ENCODE measurements around the gene PPP2R2B. TPM values are rescaled to one million over a fixed set of nuclear protein-coding genes. Genes with fewer than 3 reads are reported as not detected.
"Not testable (repeated sequence)": the region's sequence is repeated elsewhere in the genome, so short reads cannot be mapped to it uniquely, and the experiment has no call there.

Gene PPP2R2B
- total RNA-seq, 1 experiment from 2014 or later: 20.3 TPM

DNA sequence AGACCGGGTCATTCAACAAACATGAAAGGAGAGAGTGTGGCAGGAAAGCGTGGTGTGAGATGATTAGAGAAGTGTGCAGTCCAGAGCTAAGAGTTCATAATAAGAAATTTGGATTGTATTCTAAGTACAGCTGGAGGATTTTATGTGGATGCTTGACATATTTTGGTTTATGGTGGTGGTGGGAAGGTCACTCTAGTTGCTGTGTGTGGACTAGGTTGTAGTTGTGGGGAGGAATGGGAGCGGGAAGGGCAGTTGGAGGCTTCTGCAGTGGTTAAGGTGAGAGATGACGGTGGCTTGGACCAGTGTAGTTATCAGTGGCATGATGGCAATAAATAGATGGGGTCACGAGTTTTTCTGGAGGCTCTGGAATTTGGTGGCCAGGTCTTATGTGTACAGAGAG is 316.8 kb downstream of the PPP2R2B start (continued):
- TF ChIP-seq, protein P1, sequence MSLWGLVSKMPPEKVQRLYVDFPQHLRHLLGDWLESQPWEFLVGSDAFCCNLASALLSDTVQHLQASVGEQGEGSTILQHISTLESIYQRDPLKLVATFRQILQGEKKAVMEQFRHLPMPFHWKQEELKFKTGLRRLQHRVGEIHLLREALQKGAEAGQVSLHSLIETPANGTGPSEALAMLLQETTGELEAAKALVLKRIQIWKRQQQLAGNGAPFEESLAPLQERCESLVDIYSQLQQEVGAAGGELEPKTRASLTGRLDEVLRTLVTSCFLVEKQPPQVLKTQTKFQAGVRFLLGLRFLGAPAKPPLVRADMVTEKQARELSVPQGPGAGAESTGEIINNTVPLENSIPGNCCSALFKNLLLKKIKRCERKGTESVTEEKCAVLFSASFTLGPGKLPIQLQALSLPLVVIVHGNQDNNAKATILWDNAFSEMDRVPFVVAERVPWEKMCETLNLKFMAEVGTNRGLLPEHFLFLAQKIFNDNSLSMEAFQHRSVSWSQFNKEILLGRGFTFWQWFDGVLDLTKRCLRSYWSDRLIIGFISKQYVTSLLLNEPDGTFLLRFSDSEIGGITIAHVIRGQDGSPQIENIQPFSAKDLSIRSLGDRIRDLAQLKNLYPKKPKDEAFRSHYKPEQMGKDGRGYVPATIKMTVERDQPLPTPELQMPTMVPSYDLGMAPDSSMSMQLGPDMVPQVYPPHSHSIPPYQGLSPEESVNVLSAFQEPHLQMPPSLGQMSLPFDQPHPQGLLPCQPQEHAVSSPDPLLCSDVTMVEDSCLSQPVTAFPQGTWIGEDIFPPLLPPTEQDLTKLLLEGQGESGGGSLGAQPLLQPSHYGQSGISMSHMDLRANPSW (CRISPR knock-in tag; conservative IDR thresholded peaks at IDR 0.05; ENCODE audit: low read depth): no peak
- TF ChIP-seq ZNF121 (CRISPR knock-in tag; IDR thresholded peaks at IDR 0.05) (no peak), NR3C1 (CRISPR knock-in tag; conservative IDR thresholded peaks at IDR 0.05; ENCODE audit: low read depth) (no peak), FOXP1 (CRISPR knock-in tag; IDR thresholded peaks at IDR 0.05; ENCODE audit: borderline replicate concordance) (no peak), ZBTB21 (CRISPR knock-in tag; IDR thresholded peaks at IDR 0.05; ENCODE audit: borderline replicate concordance) (no peak), CBFB (CRISPR knock-in tag; IDR thresholded peaks at IDR 0.05; ENCODE audit: low read depth) (no peak)
- TF ChIP-seq, protein P2, sequence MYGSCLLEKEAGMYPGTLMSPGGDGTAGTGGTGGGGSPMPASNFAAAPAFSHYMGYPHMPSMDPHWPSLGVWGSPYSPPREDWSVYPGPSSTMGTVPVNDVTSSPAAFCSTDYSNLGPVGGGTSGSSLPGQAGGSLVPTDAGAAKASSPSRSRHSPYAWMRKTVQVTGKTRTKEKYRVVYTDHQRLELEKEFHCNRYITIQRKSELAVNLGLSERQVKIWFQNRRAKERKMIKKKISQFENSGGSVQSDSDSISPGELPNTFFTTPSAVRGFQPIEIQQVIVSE (CRISPR knock-in tag; IDR thresholded peaks at IDR 0.05; ENCODE audit: borderline replicate concordance): no peak

DNA sequence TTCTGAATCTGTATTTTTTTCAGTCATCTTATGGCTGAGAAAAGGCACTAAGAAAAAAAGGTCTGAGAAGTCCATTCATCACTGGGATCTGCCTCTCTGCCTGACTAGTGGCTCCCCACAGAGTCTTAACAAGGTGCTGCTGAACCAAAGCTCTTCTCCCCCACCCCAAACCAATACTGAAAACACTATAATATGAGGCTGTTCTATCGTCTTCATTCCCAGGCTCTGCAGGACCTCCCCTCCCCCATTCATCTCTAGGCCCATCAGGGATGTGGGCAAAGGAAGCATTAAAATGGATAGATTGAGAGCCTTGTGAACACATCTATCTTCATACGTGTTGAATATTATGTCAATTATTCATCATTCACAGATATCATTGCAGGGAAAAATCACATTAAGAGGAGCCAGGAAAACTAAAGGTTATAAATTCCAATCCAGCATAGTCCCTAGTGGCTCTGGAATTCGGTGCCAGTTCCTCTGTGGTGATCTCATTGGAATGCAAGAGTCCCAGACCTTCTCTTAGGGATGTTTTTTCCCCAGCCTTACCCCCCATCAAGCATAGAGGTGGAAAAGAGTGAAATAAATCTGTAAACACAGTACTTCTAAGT is 318.2 kb downstream of the PPP2R2B start:
- H3K27ac Mint-ChIP-seq: peak overlapping the region; percentile 11

DNA sequence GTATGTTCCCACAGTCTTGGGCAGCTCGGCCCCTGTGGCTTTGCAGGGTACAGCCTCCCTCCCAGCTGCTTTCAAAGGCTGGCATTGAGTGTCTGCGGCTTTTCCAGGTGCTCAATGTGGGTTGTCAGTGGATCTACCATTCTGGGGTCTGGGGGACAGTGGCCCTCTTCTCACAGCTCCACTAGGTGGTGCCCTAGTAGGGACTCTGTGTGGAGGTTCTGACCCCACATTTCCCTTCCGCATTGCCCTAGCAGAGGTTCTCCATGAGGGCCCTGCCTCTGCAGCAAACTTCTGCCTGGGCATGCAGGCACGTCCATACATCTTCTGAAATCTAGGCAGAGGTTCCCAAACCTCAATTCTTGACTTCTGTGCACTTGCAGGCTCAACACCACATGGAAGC is 321.7 kb downstream of the PPP2R2B start:
- H3K27me3 Mint-ChIP-seq (ENCODE audit: low read depth); H3K27ac Mint-ChIP-seq; CTCF ChIA-PET; POLR2A ChIA-PET; ATAC-seq; H3K4me3 Mint-ChIP-seq: not testable (repeated sequence)
- H3K36me3 Mint-ChIP-seq: peaks cover 13% of the 10 kb centered on the region
- H3K4me1 Mint-ChIP-seq: peaks cover 13% of the 10 kb centered on the region
- peak; percentile 13 for DNase-seq (ENCODE audit: low spot score)
- H3K9me3 Mint-ChIP-seq: peaks cover 22% of the 10 kb centered on the region

More for the DNA sequence above, 318.2 kb downstream of the PPP2R2B start:
- DNase-seq (ENCODE audit: low spot score) (no peak), ATAC-seq (peak; percentile 90)
- H3K27me3 Mint-ChIP-seq (ENCODE audit: low read depth): no peaks in the 10 kb centered on the region
- H3K4me1 Mint-ChIP-seq: peaks cover 13% of the 10 kb centered on the region
- TF ChIP-seq, protein P3, sequence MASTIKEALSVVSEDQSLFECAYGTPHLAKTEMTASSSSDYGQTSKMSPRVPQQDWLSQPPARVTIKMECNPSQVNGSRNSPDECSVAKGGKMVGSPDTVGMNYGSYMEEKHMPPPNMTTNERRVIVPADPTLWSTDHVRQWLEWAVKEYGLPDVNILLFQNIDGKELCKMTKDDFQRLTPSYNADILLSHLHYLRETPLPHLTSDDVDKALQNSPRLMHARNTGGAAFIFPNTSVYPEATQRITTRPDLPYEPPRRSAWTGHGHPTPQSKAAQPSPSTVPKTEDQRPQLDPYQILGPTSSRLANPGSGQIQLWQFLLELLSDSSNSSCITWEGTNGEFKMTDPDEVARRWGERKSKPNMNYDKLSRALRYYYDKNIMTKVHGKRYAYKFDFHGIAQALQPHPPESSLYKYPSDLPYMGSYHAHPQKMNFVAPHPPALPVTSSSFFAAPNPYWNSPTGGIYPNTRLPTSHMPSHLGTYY (CRISPR knock-in tag; IDR thresholded peaks at IDR 0.05): no peak
- TF ChIP-seq, protein P4, sequence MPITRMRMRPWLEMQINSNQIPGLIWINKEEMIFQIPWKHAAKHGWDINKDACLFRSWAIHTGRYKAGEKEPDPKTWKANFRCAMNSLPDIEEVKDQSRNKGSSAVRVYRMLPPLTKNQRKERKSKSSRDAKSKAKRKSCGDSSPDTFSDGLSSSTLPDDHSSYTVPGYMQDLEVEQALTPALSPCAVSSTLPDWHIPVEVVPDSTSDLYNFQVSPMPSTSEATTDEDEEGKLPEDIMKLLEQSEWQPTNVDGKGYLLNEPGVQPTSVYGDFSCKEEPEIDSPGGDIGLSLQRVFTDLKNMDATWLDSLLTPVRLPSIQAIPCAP (CRISPR knock-in tag; IDR thresholded peaks at IDR 0.05): no peak
- TF ChIP-seq NR1H2 (CRISPR knock-in tag; IDR thresholded peaks at IDR 0.05) (no peak), ZNF671 (CRISPR knock-in tag; IDR thresholded peaks at IDR 0.05) (no peak), GABPB1 (CRISPR knock-in tag; IDR thresholded peaks at IDR 0.05) (no peak), FOXJ3 (CRISPR knock-in tag; IDR thresholded peaks at IDR 0.05; ENCODE audit: borderline replicate concordance) (no peak), ZNF121 (CRISPR knock-in tag; IDR thresholded peaks at IDR 0.05) (no peak), TEAD1 (CRISPR knock-in tag; IDR thresholded peaks at IDR 0.05) (no peak), GTF2I (CRISPR knock-in tag; conservative IDR thresholded peaks at IDR 0.05) (no peak)
- TF ChIP-seq, protein P1 (CRISPR knock-in tag; conservative IDR thresholded peaks at IDR 0.05; ENCODE audit: low read depth): no peak
- TF ChIP-seq, protein P5, sequence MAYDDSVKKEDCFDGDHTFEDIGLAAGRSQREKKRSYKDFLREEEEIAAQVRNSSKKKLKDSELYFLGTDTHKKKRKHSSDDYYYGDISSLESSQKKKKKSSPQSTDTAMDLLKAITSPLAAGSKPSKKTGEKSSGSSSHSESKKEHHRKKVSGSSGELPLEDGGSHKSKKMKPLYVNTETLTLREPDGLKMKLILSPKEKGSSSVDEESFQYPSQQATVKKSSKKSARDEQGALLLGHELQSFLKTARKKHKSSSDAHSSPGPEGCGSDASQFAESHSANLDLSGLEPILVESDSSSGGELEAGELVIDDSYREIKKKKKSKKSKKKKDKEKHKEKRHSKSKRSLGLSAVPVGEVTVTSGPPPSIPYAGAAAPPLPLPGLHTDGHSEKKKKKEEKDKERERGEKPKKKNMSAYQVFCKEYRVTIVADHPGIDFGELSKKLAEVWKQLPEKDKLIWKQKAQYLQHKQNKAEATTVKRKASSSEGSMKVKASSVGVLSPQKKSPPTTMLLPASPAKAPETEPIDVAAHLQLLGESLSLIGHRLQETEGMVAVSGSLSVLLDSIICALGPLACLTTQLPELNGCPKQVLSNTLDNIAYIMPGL (CRISPR knock-in tag; IDR thresholded peaks at IDR 0.05): no peak
- TF ChIP-seq, protein P6, sequence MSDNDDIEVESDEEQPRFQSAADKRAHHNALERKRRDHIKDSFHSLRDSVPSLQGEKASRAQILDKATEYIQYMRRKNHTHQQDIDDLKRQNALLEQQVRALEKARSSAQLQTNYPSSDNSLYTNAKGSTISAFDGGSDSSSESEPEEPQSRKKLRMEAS (CRISPR knock-in tag; IDR thresholded peaks at IDR 0.05): no peak
- TF ChIP-seq, protein P7, sequence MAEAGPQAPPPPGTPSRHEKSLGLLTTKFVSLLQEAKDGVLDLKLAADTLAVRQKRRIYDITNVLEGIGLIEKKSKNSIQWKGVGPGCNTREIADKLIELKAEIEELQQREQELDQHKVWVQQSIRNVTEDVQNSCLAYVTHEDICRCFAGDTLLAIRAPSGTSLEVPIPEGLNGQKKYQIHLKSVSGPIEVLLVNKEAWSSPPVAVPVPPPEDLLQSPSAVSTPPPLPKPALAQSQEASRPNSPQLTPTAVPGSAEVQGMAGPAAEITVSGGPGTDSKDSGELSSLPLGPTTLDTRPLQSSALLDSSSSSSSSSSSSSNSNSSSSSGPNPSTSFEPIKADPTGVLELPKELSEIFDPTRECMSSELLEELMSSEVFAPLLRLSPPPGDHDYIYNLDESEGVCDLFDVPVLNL (CRISPR knock-in tag; IDR thresholded peaks at IDR 0.05; ENCODE audit: borderline replicate concordance, low read depth): no peak
- peaks cover 13% of the 10 kb centered on the region for H3K36me3 Mint-ChIP-seq
- CTCF ChIA-PET: interaction anchor here (1.0 kb wide), 1 partner anchor 628 kb away, joined by 3 read pairs; no protein-coding TSS in a partner anchor
- no peak overlapping the region for H3K4me3 Mint-ChIP-seq
- H3K9me3 Mint-ChIP-seq: peaks cover 22% of the 10 kb centered on the region
- POLR2A ChIA-PET: no interaction called here
